ENCODE measurements around the gene DOCK2. TPM values are rescaled to one million over a fixed set of nuclear protein-coding genes. Genes with fewer than 3 reads are reported as not detected.

DOCK2 gene
- total RNA-seq, 1 experiment from 2014 or later: 0.26 TPM

DNA sequence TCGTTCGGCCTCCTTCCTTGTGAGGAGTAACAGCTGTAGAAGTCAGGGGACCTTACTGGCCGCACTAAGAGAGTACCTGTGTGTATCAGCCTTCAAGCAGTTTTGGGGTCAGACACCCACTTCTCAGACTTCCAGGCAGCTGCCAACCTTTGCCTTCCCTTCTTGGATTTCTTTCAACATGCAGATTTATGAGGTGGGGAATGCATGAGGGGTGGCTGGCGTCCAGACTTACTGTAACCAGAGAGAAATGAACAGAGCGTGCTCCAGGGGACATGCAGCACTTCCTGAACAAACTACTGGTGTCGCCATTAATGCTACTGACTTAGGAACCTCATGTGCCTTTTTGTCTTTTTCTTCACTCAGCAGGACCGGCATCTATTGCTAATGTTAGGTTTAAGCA is 296.5 kb downstream of the DOCK2 start:
- no peak for ATAC-seq

DNA sequence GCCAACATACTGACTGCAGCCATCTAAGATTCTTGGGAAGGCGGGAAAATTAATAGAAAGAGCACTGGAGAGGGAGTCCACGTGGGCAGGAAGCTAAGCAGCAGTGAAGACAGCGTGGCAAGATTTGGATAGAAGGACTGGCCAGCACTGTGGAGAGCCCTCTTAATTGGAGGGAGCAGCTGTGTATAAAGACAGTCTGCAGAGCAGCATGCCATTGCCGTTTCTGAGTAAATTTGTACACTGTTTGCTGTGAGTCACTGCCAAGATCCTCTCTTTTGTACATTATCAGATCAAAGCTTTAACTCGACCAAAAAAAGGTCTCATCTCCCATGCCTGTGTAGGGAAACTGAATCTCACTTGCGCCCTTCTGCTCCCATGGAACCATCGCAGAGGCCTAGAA is 297.9 kb downstream of the DOCK2 start:
- H3K4me3 ChIP-seq (ENCODE audit: low read length): no peak overlapping the region
- H3K9me2 ChIP-seq (replicated peaks; ENCODE audit: low read length): no peaks in the 10 kb centered on the region
- no peaks in the 10 kb centered on the region for H3K36me3 ChIP-seq (ENCODE audit: low read depth, low read length)
- no peak overlapping the region for H3K9ac ChIP-seq (ENCODE audit: low read length)
- H3K27ac ChIP-seq (ENCODE audit: low read length): no peak overlapping the region
- DNase-seq (peak; percentile 61), ATAC-seq (peak; percentile 85)
- no peaks in the 10 kb centered on the region for H3F3A ChIP-seq (ENCODE audit: low read length, unreplicated experiment)
- H3K27me3 ChIP-seq (ENCODE audit: low read length): no peaks in the 10 kb centered on the region
- no peaks in the 10 kb centered on the region for H3K79me2 ChIP-seq (ENCODE audit: low read length)
- no TSS peak for BruUV-seq (replicated peaks)
- peak overlapping the region; percentile 30 for H3K4me2 ChIP-seq (ENCODE audit: low read length)
- H3K9me3 ChIP-seq (ENCODE audit: low read length): no peaks in the 10 kb centered on the region
- H4K20me1 ChIP-seq (ENCODE audit: low read length): no peaks in the 10 kb centered on the region
- H2AFZ ChIP-seq (ENCODE audit: low read length): 0 out of 2 replicates have a peak overlapping the region, but pooled peaks have one; percentile 31
- H3K4me1 ChIP-seq (ENCODE audit: insufficient read depth, low read length): peaks cover 33% of the 10 kb centered on the region
- TF ChIP-seq EZH2 (IDR thresholded peaks at IDR 0.05; ENCODE audit: low read length, unreplicated experiment) (no peak), EZH2phosphoT487 (IDR thresholded peaks at IDR 0.05; ENCODE audit: borderline replicate concordance, low read length) (no peak)
- TF ChIP-seq, protein P1, sequence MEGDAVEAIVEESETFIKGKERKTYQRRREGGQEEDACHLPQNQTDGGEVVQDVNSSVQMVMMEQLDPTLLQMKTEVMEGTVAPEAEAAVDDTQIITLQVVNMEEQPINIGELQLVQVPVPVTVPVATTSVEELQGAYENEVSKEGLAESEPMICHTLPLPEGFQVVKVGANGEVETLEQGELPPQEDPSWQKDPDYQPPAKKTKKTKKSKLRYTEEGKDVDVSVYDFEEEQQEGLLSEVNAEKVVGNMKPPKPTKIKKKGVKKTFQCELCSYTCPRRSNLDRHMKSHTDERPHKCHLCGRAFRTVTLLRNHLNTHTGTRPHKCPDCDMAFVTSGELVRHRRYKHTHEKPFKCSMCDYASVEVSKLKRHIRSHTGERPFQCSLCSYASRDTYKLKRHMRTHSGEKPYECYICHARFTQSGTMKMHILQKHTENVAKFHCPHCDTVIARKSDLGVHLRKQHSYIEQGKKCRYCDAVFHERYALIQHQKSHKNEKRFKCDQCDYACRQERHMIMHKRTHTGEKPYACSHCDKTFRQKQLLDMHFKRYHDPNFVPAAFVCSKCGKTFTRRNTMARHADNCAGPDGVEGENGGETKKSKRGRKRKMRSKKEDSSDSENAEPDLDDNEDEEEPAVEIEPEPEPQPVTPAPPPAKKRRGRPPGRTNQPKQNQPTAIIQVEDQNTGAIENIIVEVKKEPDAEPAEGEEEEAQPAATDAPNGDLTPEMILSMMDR (conservative IDR thresholded peaks at IDR 0.05; ENCODE audit: low read depth, low read length): no peak
- intact Hi-C loops (cut with micrococcal nuclease): no loop called here
- POLR2A ChIA-PET (ENCODE audit: unreplicated experiment): interaction anchor here (0.5 kb wide), 1 partner anchor 28 kb away, joined by 3 read pairs; no protein-coding TSS in a partner anchor
- CTCF ChIA-PET: interaction anchor here (1.1 kb wide), 1 partner anchor 45 kb away, joined by 5 read pairs; the partner anchor contains the start of gene INSYN2B

More for the DNA sequence above, 296.5 kb downstream of the DOCK2 start:
- Histone ChIP-seq H3K79me2 (ENCODE audit: low read length) (no peaks in the 10 kb centered on the region), H3K4me1 (ENCODE audit: insufficient read depth, low read length) (peaks cover 33% of the 10 kb centered on the region), H3K27ac (ENCODE audit: low read length) (no peak overlapping the region), H2AFZ (ENCODE audit: low read length) (no peak overlapping the region), H3K9me2 (replicated peaks; ENCODE audit: low read length) (no peaks in the 10 kb centered on the region), H3K36me3 (ENCODE audit: low read depth, low read length) (no peaks in the 10 kb centered on the region), H3K4me3 (ENCODE audit: low read length) (no peak overlapping the region), H3K27me3 (ENCODE audit: low read length) (no peaks in the 10 kb centered on the region), H3K9me3 (ENCODE audit: low read length) (no peaks in the 10 kb centered on the region), H3F3A (ENCODE audit: low read length, unreplicated experiment) (no peaks in the 10 kb centered on the region), H3K9ac (ENCODE audit: low read length) (no peak overlapping the region), H3K4me2 (ENCODE audit: low read length) (no peak overlapping the region), H4K20me1 (ENCODE audit: low read length) (no peaks in the 10 kb centered on the region)
- intact Hi-C loops (cut with micrococcal nuclease): loop anchor here (1.0 kb wide), 1 partner anchor 11 kb away; no protein-coding TSS in a partner anchor
- ChIA-PET CTCF (no interaction called here), POLR2A (ENCODE audit: unreplicated experiment) (no interaction called here)
- TF ChIP-seq EZH2phosphoT487 (IDR thresholded peaks at IDR 0.05; ENCODE audit: borderline replicate concordance, low read length) (no peak), EZH2 (IDR thresholded peaks at IDR 0.05; ENCODE audit: low read length, unreplicated experiment) (no peak)
- TF ChIP-seq, protein P1 (conservative IDR thresholded peaks at IDR 0.05; ENCODE audit: low read depth, low read length): no peak
- BruUV-seq (replicated peaks): no TSS peak
- no peak for DNase-seq

DNA sequence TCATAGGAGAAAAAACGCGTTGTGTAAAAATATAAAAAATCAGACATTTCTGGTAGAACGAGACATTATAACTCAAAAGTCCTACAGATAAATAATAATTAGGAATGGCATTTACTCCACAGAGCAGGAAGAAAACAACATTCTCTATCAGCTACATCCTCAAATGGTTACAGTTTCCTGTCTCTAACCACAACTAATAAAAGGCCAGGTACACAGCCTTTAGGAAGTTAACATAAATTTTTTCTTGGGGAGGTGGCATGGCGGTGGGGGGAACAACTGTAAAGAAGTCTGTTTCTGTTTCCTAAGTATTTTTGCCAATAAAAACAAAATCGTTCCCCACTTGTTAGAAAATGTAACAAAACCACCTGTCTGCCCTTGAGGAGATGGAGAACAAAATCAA is 298.7 kb downstream of the DOCK2 start:
- Histone ChIP-seq H3K9ac (ENCODE audit: low read length) (no peak overlapping the region), H3K4me1 (ENCODE audit: insufficient read depth, low read length) (peaks cover 33% of the 10 kb centered on the region), H3K79me2 (ENCODE audit: low read length) (no peaks in the 10 kb centered on the region), H3K36me3 (ENCODE audit: low read depth, low read length) (no peaks in the 10 kb centered on the region), H3F3A (ENCODE audit: low read length, unreplicated experiment) (no peaks in the 10 kb centered on the region), H3K9me2 (replicated peaks; ENCODE audit: low read length) (no peaks in the 10 kb centered on the region), H3K4me3 (ENCODE audit: low read length) (no peak overlapping the region), H3K9me3 (ENCODE audit: low read length) (no peaks in the 10 kb centered on the region), H4K20me1 (ENCODE audit: low read length) (no peaks in the 10 kb centered on the region), H3K4me2 (ENCODE audit: low read length) (peak overlapping the region; percentile 30; the same call in 1 of the 2 replicates), H2AFZ (ENCODE audit: low read length) (no peak overlapping the region), H3K27ac (ENCODE audit: low read length) (no peak overlapping the region), H3K27me3 (ENCODE audit: low read length) (no peaks in the 10 kb centered on the region)
- no TSS peak for BruUV-seq (replicated peaks)
- intact Hi-C loops (cut with micrococcal nuclease): no loop called here
- POLR2A ChIA-PET (ENCODE audit: unreplicated experiment): no interaction called here
- CTCF ChIA-PET: interaction anchor here (1.1 kb wide), 1 partner anchor 44 kb away, joined by 5 read pairs; the partner anchor contains the start of gene INSYN2B
- ATAC-seq (peak; percentile 16), DNase-seq (no peak)
- TF ChIP-seq, protein P1 (conservative IDR thresholded peaks at IDR 0.05; ENCODE audit: low read depth, low read length): no peak
- TF ChIP-seq EZH2 (IDR thresholded peaks at IDR 0.05; ENCODE audit: low read length, unreplicated experiment) (no peak), EZH2phosphoT487 (IDR thresholded peaks at IDR 0.05; ENCODE audit: borderline replicate concordance, low read length) (no peak)

All from PC-3 (cell line).